Hippocampal formation (tissue), 2 donors: ENCODE measurements around the gene CCDC107.

Source experiments
- DNase-seq, 2 donors: peaks; one replicate each; lab custom pipeline; 2025; lab: John Stamatoyannopoulos, UW

CCDC107 gene

GRCh38 chr9:35703906-35704672 lies 46.0 kb downstream of the CCDC107 start:
- DNase-seq, result no peak

GRCh38 chr9:35705372-35705771 lies 47.3 kb downstream of the CCDC107 start:
- no peak for DNase-seq

GRCh38 chr9:35705836-35706430 lies 47.8 kb downstream of the CCDC107 start:
- DNase-seq, result no peak

- no peak for DNase-seq
These were observed 48.9 kb downstream of the CCDC107 start for GRCh38 chr9:35706951-35707350.

- DNase-seq, result no peak
These were observed 50.1 kb downstream of the CCDC107 start for GRCh38 chr9:35708146-35708545.

GRCh38 chr9:35710818-35711500 lies 52.9 kb downstream of the CCDC107 start:
- no peak for DNase-seq
